PC-3 (cell line): ENCODE results near the gene NRIP2. TPM values are rescaled to one million over a fixed set of nuclear protein-coding genes. Genes with fewer than 3 reads are reported as not detected.

Experiments used
- ATAC-seq: fragments of 200-7000 bp; cut with Tn5 transposase; 2 replicates; pipeline ENCODE4 v1.9.1; 2020; ENCODE audit warnings: mild to moderate bottlenecking, moderate library complexity
- BruUV-seq: library from RNA; stranded (reverse); fragments of 400-500 nt; replicated peaks from 2 replicates; lab custom pipeline; 2021; lab: Mats Ljungman, UMichigan
- CTCF ChIA-PET: fragments of 300-600 bp; sonication (Branson Sonifier 250); formaldehyde crosslinking; loops from one replicate; lab custom pipeline; 2022; ENCODE audit warnings: antibody characterized with exemption; lab: Charles Lee
- POLR2A ChIA-PET: fragments of 300-600 bp; sonication (Branson Sonifier 250); formaldehyde crosslinking; loops from one replicate; lab custom pipeline; 2022; ENCODE audit warnings: antibody characterized with exemption; ENCODE audit not compliant: unreplicated experiment; lab: Charles Lee
- DNase-seq: peaks from one replicate; pipeline ENCODE4 v3.0.0-alpha.2; 2015
- H2AFZ ChIP-seq: fragments of 300-600 bp; sonication (generic); 2 replicates; pipeline ENCODE4 v1.6.0; 2016; ENCODE audit warnings: antibody characterized with exemption, low read length
- H3F3A ChIP-seq: fragments of 300-600 bp; sonication (generic); one replicate; pipeline ENCODE4 v1.6.0; 2017; ENCODE audit warnings: antibody characterized with exemption, low read length, control low read depth, mild to moderate bottlenecking; ENCODE audit not compliant: unreplicated experiment
- H3K27ac ChIP-seq: fragments of 300-600 bp; sonication (generic); 2 replicates; pipeline ENCODE4 v1.5.1; 2016; ENCODE audit warnings: mild to moderate bottlenecking, low read length
- H3K27me3 ChIP-seq: fragments of 300-600 bp; sonication (generic); 2 replicates; pipeline ENCODE4 v1.6.1; 2016; ENCODE audit warnings: low read length, mixed read lengths
- H3K36me3 ChIP-seq: fragments of 300-600 bp; sonication (generic); 2 replicates; pipeline ENCODE4 v1.6.1; 2016; ENCODE audit warnings: low read depth, mixed run types, low read length, mixed read lengths
- H3K4me1 ChIP-seq: fragments of 300-600 bp; sonication (generic); 2 replicates; pipeline ENCODE4 v1.5.1; 2016; ENCODE audit warnings: low read length; ENCODE audit not compliant: insufficient read depth
- H3K4me2 ChIP-seq: fragments of 300-600 bp; sonication (generic); 2 replicates; pipeline ENCODE4 v1.6.0; 2016; ENCODE audit warnings: low read length
- H3K4me3 ChIP-seq: fragments of 300-600 bp; sonication (generic); 2 replicates; pipeline ENCODE4 v1.5.1; 2016; ENCODE audit warnings: mild to moderate bottlenecking, low read length, mixed read lengths
- H3K79me2 ChIP-seq: fragments of 300-600 bp; sonication (generic); 2 replicates; pipeline ENCODE4 v1.6.1; 2017; ENCODE audit warnings: low read length, mixed read lengths
- H3K9ac ChIP-seq: fragments of 300-600 bp; sonication (generic); 2 replicates; pipeline ENCODE4 v1.6.0; 2016; ENCODE audit warnings: mild to moderate bottlenecking, low read length
- H3K9me2 ChIP-seq: fragments of 300-600 bp; sonication (generic); replicated peaks from 2 replicates; pipeline ENCODE4 v1.6.1; 2016; ENCODE audit warnings: mixed run types, low read length, mixed read lengths
- H3K9me3 ChIP-seq: fragments of 300-600 bp; sonication (generic); 2 replicates; pipeline ENCODE4 v1.6.1; 2016; ENCODE audit warnings: low read length, mixed read lengths
- H4K20me1 ChIP-seq: fragments of 300-600 bp; sonication (generic); 2 replicates; pipeline ENCODE4 v1.6.1; 2016; ENCODE audit warnings: low read length, mixed read lengths
- CTCF ChIP-seq: fragments of 300-600 bp; sonication (generic); conservative IDR thresholded peaks from 2 replicates; pipeline ENCODE4 v1.5.1; 2017; ENCODE audit warnings: antibody characterized with exemption, low read depth, mild to moderate bottlenecking, low read length
- EZH2 ChIP-seq: fragments of 300-600 bp; sonication (generic); IDR thresholded peaks from one replicate; pipeline ENCODE4 v1.6.1; 2017; ENCODE audit warnings: antibody characterized with exemption, mild to moderate bottlenecking, low read length; ENCODE audit not compliant: unreplicated experiment
- EZH2phosphoT487 ChIP-seq: fragments of 300-600 bp; sonication (generic); IDR thresholded peaks from 2 replicates; pipeline ENCODE4 v1.6.1; 2018; ENCODE audit warnings: mild to moderate bottlenecking, antibody characterized with exemption, low read length, borderline replicate concordance
- intact Hi-C: fragments of 100-400 bp; cut with micrococcal nuclease; formaldehyde crosslinking; loops from 2 replicates; pipeline ENCODE4 v1.9.0; 2023
- total RNA-seq: library from RNA; depleted of rRNA; stranded (reverse); fragments of >200 nt; gene quantifications from 2 replicates; pipeline ENCODE4 v1.2.3, GENCODE V29; 2014

Gene NRIP2
- total RNA-seq, 1 experiment from 2014 or later: not detected

GRCh38 chr12:2826721-2827515 is 7.9 kb downstream of the NRIP2 start:
- no peaks in the 10 kb centered on the region for H3K9me2 ChIP-seq
- H3K4me3 ChIP-seq: no peak overlapping the region
- H3K27ac ChIP-seq: no peak overlapping the region
- no peaks in the 10 kb centered on the region for H3K79me2 ChIP-seq
- H3K4me2 ChIP-seq: no peak overlapping the region
- no peak for ATAC-seq
- H3K4me1 ChIP-seq: no peaks in the 10 kb centered on the region
- no peak for TF ChIP-seq EZH2
- no peak for TF ChIP-seq CTCF
- TF ChIP-seq EZH2phosphoT487: no peak
- POLR2A ChIA-PET: no interaction called here
- no peaks in the 10 kb centered on the region for H3K27me3 ChIP-seq
- no peaks in the 10 kb centered on the region for H3K9me3 ChIP-seq
- H3K36me3 ChIP-seq: peaks cover 7% of the 10 kb centered on the region; the same call in 1 of the 2 replicates
- intact Hi-C loops: no loop called here
- H3F3A ChIP-seq: no peaks in the 10 kb centered on the region
- CTCF ChIA-PET: no interaction called here
- no peak overlapping the region for H2AFZ ChIP-seq
- H4K20me1 ChIP-seq: no peaks in the 10 kb centered on the region
- no peak for DNase-seq
- no peak overlapping the region for H3K9ac ChIP-seq
- BruUV-seq: no TSS peak

- no TSS peak for BruUV-seq
- H3K9me2 ChIP-seq: no peaks in the 10 kb centered on the region
- no peak for DNase-seq
- CTCF ChIA-PET: no interaction called here
- no peaks in the 10 kb centered on the region for H4K20me1 ChIP-seq
- intact Hi-C loops: no loop called here
- H3K27ac ChIP-seq: no peak overlapping the region
- TF ChIP-seq CTCF: no peak
- no peak for TF ChIP-seq EZH2phosphoT487
- no peak for TF ChIP-seq EZH2
- H3K4me1 ChIP-seq: no peaks in the 10 kb centered on the region
- H3K27me3 ChIP-seq: no peaks in the 10 kb centered on the region
- peaks cover 7% of the 10 kb centered on the region; the same call in 1 of the 2 replicates for H3K36me3 ChIP-seq
- no peaks in the 10 kb centered on the region for H3K79me2 ChIP-seq
- POLR2A ChIA-PET: no interaction called here
- H3K4me3 ChIP-seq: no peak overlapping the region
- H3K9me3 ChIP-seq: no peaks in the 10 kb centered on the region
- no peak overlapping the region for H2AFZ ChIP-seq
- no peaks in the 10 kb centered on the region for H3F3A ChIP-seq
- H3K9ac ChIP-seq: no peak overlapping the region
- no peak overlapping the region for H3K4me2 ChIP-seq
- no peak for ATAC-seq
Measured at GRCh38 chr12:2826036-2826435, 8.8 kb downstream of the NRIP2 start.

- Histone ChIP-seq H3K4me3 (no peak overlapping the region), H3K36me3 (peaks cover 7% of the 10 kb centered on the region; the same call in 1 of the 2 replicates), H3K27ac (no peak overlapping the region), H3F3A (no peaks in the 10 kb centered on the region), H3K79me2 (no peaks in the 10 kb centered on the region), H3K9me2 (no peaks in the 10 kb centered on the region), H4K20me1 (no peaks in the 10 kb centered on the region), H3K27me3 (no peaks in the 10 kb centered on the region), H3K9me3 (no peaks in the 10 kb centered on the region), H3K9ac (no peak overlapping the region), H3K4me2 (no peak overlapping the region), H2AFZ (no peak overlapping the region), H3K4me1 (no peaks in the 10 kb centered on the region)
- no TSS peak for BruUV-seq
- ATAC-seq (no peak), DNase-seq (no peak)
- ChIA-PET POLR2A (no interaction called here), CTCF (no interaction called here)
- no peak for TF ChIP-seq EZH2
- no peak for TF ChIP-seq CTCF
- TF ChIP-seq EZH2phosphoT487: no peak
- intact Hi-C loops: no loop called here
Measured at GRCh38 chr12:2825132-2825531, 9.7 kb downstream of the NRIP2 start.
